GM23248 (cell line): ENCODE results near the gene INCENP. TPM values are rescaled to one million over a fixed set of nuclear protein-coding genes. Genes with fewer than 3 reads are reported as not detected.
"Not testable (repeated sequence)": the region's sequence is repeated elsewhere in the genome, so short reads cannot be mapped to it uniquely, and the experiment has no call there.

Source experiments
- DNase-seq: peaks from one replicate; pipeline ENCODE4 v3.0.0-alpha.2; 2015
- H2AFZ ChIP-seq: fragments of 200-600 bp; sonication (generic); 2 replicates; pipeline ENCODE4 v1.6.1; 2016; ENCODE audit warnings: antibody characterized with exemption
- H3F3A ChIP-seq: fragments of 200-600 bp; sonication (generic); 2 replicates; pipeline ENCODE4 v1.6.1; 2016; ENCODE audit warnings: mild to moderate bottlenecking, antibody characterized with exemption, mixed run types; ENCODE audit not compliant: insufficient read depth
- H3K27ac ChIP-seq: fragments of 200-600 bp; sonication (generic); 2 replicates; pipeline ENCODE4 v1.5.1; 2016; ENCODE audit warnings: mild to moderate bottlenecking
- H3K27me3 ChIP-seq: fragments of 200-600 bp; sonication (generic); replicated peaks from 2 replicates; pipeline ENCODE4 v1.6.1; 2016; ENCODE audit warnings: mild to moderate bottlenecking; ENCODE audit not compliant: insufficient read depth
- H3K36me3 ChIP-seq: fragments of 200-600 bp; sonication (generic); 2 replicates; pipeline ENCODE4 v1.6.1; 2016; ENCODE audit warnings: low read depth, mild to moderate bottlenecking
- H3K4me1 ChIP-seq: fragments of 200-600 bp; sonication (generic); 2 replicates; pipeline ENCODE4 v1.6.1; 2016; ENCODE audit warnings: mild to moderate bottlenecking; ENCODE audit not compliant: insufficient read depth
- H3K4me2 ChIP-seq: fragments of 200-600 bp; sonication (generic); one replicate; pipeline ENCODE4 v1.6.1; 2016; ENCODE audit warnings: mild to moderate bottlenecking; ENCODE audit not compliant: unreplicated experiment
- H3K4me3 ChIP-seq: fragments of 200-600 bp; sonication (generic); 2 replicates; pipeline ENCODE4 v1.5.1; 2016; ENCODE audit warnings: mild to moderate bottlenecking
- H3K79me2 ChIP-seq: fragments of 200-600 bp; sonication (generic); 2 replicates; pipeline ENCODE4 v1.6.1; 2016; ENCODE audit warnings: mild to moderate bottlenecking; ENCODE audit not compliant: insufficient read depth
- H3K9ac ChIP-seq: fragments of 200-600 bp; sonication (generic); 2 replicates; pipeline ENCODE4 v1.6.1; 2016; ENCODE audit warnings: mild to moderate bottlenecking
- H3K9me2 ChIP-seq: fragments of 200-600 bp; sonication (generic); 2 replicates; pipeline ENCODE4 v1.6.1; 2016; ENCODE audit warnings: mixed run types, mild to moderate bottlenecking, moderate library complexity; ENCODE audit not compliant: insufficient read depth
- H3K9me3 ChIP-seq: fragments of 200-600 bp; sonication (generic); one replicate; pipeline ENCODE4 v1.6.1; 2017; ENCODE audit warnings: low read depth
- H4K20me1 ChIP-seq: fragments of 200-600 bp; sonication (generic); 2 replicates; pipeline ENCODE4 v1.6.0; 2016; ENCODE audit not compliant: insufficient read depth
- EZH2 ChIP-seq: fragments of 200-600 bp; sonication (generic); IDR thresholded peaks from 2 replicates; pipeline ENCODE4 v1.6.1; 2018; ENCODE audit warnings: antibody characterized with exemption, mild to moderate bottlenecking; ENCODE audit not compliant: insufficient read depth, poor library complexity, severe bottlenecking
- EZH2phosphoT487 ChIP-seq: fragments of 200-600 bp; sonication (generic); IDR thresholded peaks from 2 replicates; pipeline ENCODE4 v1.6.1; 2018; ENCODE audit warnings: antibody characterized with exemption, moderate library complexity, mild to moderate bottlenecking, low read depth; ENCODE audit not compliant: insufficient read depth
- WGBS, 2 experiments: methylation state at CpG; one replicate each; pipeline ENCODE4 v1.1.6; 2015 to 2017; ENCODE audit warnings: low lambda C conversion rate in 2 of 2, low coverage in 1 of 2; ENCODE audit errors: missing lambda C conversion rate in 2 of 2; 5-methylcytosine and 5-hydroxymethylcytosine counted together
- in situ Hi-C: fragments of 300-500 bp; cut with MboI; formaldehyde crosslinking; loops from 2 replicates; pipeline ENCODE4 v1.15.0; 2020
- polyA plus RNA-seq: library from polyadenylated mRNA; unstranded; fragments of >200 nt; fragmentation: Nextera tagmentation; extraction: Ambion mirVana; gene quantifications from 2 replicates; pipeline ENCODE4 v1.2.1, GENCODE V29; 2016
- total RNA-seq: library from RNA; depleted of rRNA; stranded (reverse); fragments of >200 nt; shearing (Covaris generic); gene quantifications from 2 replicates; pipeline ENCODE4 v1.2.3, GENCODE V29; 2014

INCENP gene
- total and polyA plus RNA-seq, 2 experiments from 2014 or later: 5.1 to 16.0 TPM

- H3K27me3 ChIP-seq: peaks cover 19% of the 10 kb centered on the region
- DNase-seq: no peak
- no peak overlapping the region for H3K4me3 ChIP-seq
- H3F3A ChIP-seq: no peaks in the 10 kb centered on the region
- H4K20me1 ChIP-seq: no peaks in the 10 kb centered on the region
- H3K27ac ChIP-seq: no peak overlapping the region
- no peaks in the 10 kb centered on the region for H3K36me3 ChIP-seq
- no peak overlapping the region for H2AFZ ChIP-seq
- no peaks in the 10 kb centered on the region for H3K4me1 ChIP-seq
- no peaks in the 10 kb centered on the region for H3K79me2 ChIP-seq
- H3K9ac ChIP-seq: no peak overlapping the region
- TF ChIP-seq EZH2 (no peak), EZH2phosphoT487 (no peak)
- no peaks in the 10 kb centered on the region for H3K9me2 ChIP-seq
- no peaks in the 10 kb centered on the region for H3K9me3 ChIP-seq
- no peak overlapping the region for H3K4me2 ChIP-seq
- in situ Hi-C loops: no loop called here
- 22 to 23% methylated on average over 2 of the region's 2 CpGs for WGBS, 2 experiments
Observed at GRCh38 chr11:62186195-62186594, 62.4 kb downstream of the INCENP start.

- Histone ChIP-seq H3K4me2 (no peak within 1 kb of the TSS), H3K4me1 (no peaks in the 10 kb centered on the region), H3K4me3 (no peak within 1 kb of the TSS), H3K9me2 (no peaks in the 10 kb centered on the region), H2AFZ (no peak within 1 kb of the TSS), H3K36me3 (no peaks in the 10 kb centered on the region), H3K9me3 (no peaks in the 10 kb centered on the region), H3K9ac (no peak within 1 kb of the TSS), H4K20me1 (no peaks in the 10 kb centered on the region), H3K27me3 (peaks cover 15% of the 10 kb centered on the region), H3K27ac (no peak within 1 kb of the TSS), H3F3A (no peaks in the 10 kb centered on the region), H3K79me2 (no peaks in the 10 kb centered on the region)
- in situ Hi-C loops: no loop called here
- no peak for DNase-seq
- WGBS, 2 experiments: 37 to 38% methylated on average over 9 of the region's 9 CpGs
- TF ChIP-seq EZH2phosphoT487 (no peak), EZH2 (no peak)
Observed at GRCh38 chr11:62190011-62190410, 66.2 kb downstream of the INCENP start, which contains the start of gene SCGB1D1. TSS of gene SCGB1D1 (plus strand) at chr11:62190216. CDS start at chr11:62190285, 69 bp downstream.

- H3K79me2 ChIP-seq: no peaks in the 10 kb centered on the region
- H3K4me1 ChIP-seq: no peaks in the 10 kb centered on the region
- H4K20me1 ChIP-seq: no peaks in the 10 kb centered on the region
- no peaks in the 10 kb centered on the region for H3K9me2 ChIP-seq
- no peaks in the 10 kb centered on the region for H3K9me3 ChIP-seq
- peak; percentile 15 for DNase-seq
- H3F3A ChIP-seq: no peaks in the 10 kb centered on the region
- peaks cover 12% of the 10 kb centered on the region for H3K27me3 ChIP-seq
- TF ChIP-seq EZH2phosphoT487 (no peak), EZH2 (no peak)
- no peak overlapping the region for H3K27ac ChIP-seq
- no peak overlapping the region for H3K4me2 ChIP-seq
- H2AFZ ChIP-seq: no peak overlapping the region
- no peak overlapping the region for H3K9ac ChIP-seq
- no peaks in the 10 kb centered on the region for H3K36me3 ChIP-seq
- in situ Hi-C loops: no loop called here
- WGBS, 2 experiments: 38 to 49% methylated on average over 4 of the region's 4 CpGs
- H3K4me3 ChIP-seq: no peak overlapping the region
Observed at GRCh38 chr11:62193952-62194351, 70.1 kb downstream of the INCENP start.

GRCh38 chr11:62195010-62195409, 71.2 kb downstream of the INCENP start:
- H3K27ac ChIP-seq, H3K9ac ChIP-seq, H3K79me2 ChIP-seq, H3K9me2 ChIP-seq, H3K4me1 ChIP-seq, in situ Hi-C loops, H3F3A ChIP-seq, H3K4me2 ChIP-seq, DNase-seq, H2AFZ ChIP-seq, H4K20me1 ChIP-seq, H3K4me3 ChIP-seq, H3K36me3 ChIP-seq, H3K9me3 ChIP-seq: not testable (repeated sequence)
- H3K27me3 ChIP-seq: peaks cover 15% of the 10 kb centered on the region
- 0 to 2% methylated on average over 3 to 4 of the region's 9 CpGs for WGBS, 2 experiments

GRCh38 chr11:62195945-62196344, 72.1 kb downstream of the INCENP start:
- no peak overlapping the region for H2AFZ ChIP-seq
- WGBS, 2 experiments: 28% methylated on average over 7 of the region's 7 CpGs
- H3K9me3 ChIP-seq: no peaks in the 10 kb centered on the region
- H3K9me2 ChIP-seq: no peaks in the 10 kb centered on the region
- H3K9ac ChIP-seq: no peak overlapping the region
- no peaks in the 10 kb centered on the region for H3K79me2 ChIP-seq
- DNase-seq: no peak
- no peak overlapping the region for H3K4me2 ChIP-seq
- H4K20me1 ChIP-seq: no peaks in the 10 kb centered on the region
- H3K27me3 ChIP-seq: peaks cover 21% of the 10 kb centered on the region
- no peak overlapping the region for H3K4me3 ChIP-seq
- no peaks in the 10 kb centered on the region for H3F3A ChIP-seq
- H3K4me1 ChIP-seq: no peaks in the 10 kb centered on the region
- TF ChIP-seq EZH2 (no peak), EZH2phosphoT487 (no peak)
- no peak overlapping the region for H3K27ac ChIP-seq
- no peaks in the 10 kb centered on the region for H3K36me3 ChIP-seq
- in situ Hi-C loops: no loop called here

GRCh38 chr11:62197400-62197799, 73.6 kb downstream of the INCENP start:
- DNase-seq, H3K79me2 ChIP-seq, H3F3A ChIP-seq, H2AFZ ChIP-seq, H3K36me3 ChIP-seq, H3K9me3 ChIP-seq, in situ Hi-C loops, H3K9ac ChIP-seq, H3K27ac ChIP-seq, H3K9me2 ChIP-seq, H3K4me2 ChIP-seq, H3K4me3 ChIP-seq, H4K20me1 ChIP-seq, H3K4me1 ChIP-seq: not testable (repeated sequence)
- WGBS, 2 experiments: 44 to 60% methylated on average over 2 of the region's 2 CpGs
- peaks cover 14% of the 10 kb centered on the region for H3K27me3 ChIP-seq
